Loucy (cell line): Measurements from ENCODE around the gene AGO3.

Experiments
- H2AFZ ChIP-seq: fragments of 200-600 bp; sonication (generic); 2 replicates; pipeline ENCODE4 v1.6.0; 2016; ENCODE audit warnings: antibody characterized with exemption, mild to moderate bottlenecking, low read length, moderate library complexity
- H3F3A ChIP-seq: fragments of 200-600 bp; 2 replicates; pipeline ENCODE4 v1.6.0; 2016; ENCODE audit warnings: antibody characterized with exemption, low read depth, mild to moderate bottlenecking
- H3K27me3 ChIP-seq: fragments of 200-600 bp; sonication (generic); 2 replicates; pipeline ENCODE4 v1.6.1; 2014; ENCODE audit warnings: low read length, mild to moderate bottlenecking; ENCODE audit not compliant: insufficient read depth, poor library complexity, severe bottlenecking
- H3K36me3 ChIP-seq: fragments of 200-600 bp; sonication (generic); 2 replicates; pipeline ENCODE4 v1.6.1; 2016; ENCODE audit warnings: low read length; ENCODE audit not compliant: insufficient read depth
- H3K4me1 ChIP-seq: fragments of 200-600 bp; sonication (generic); 2 replicates; pipeline ENCODE4 v1.5.1; 2014; ENCODE audit warnings: low read length, mild to moderate bottlenecking; ENCODE audit not compliant: insufficient read depth, poor library complexity, severe bottlenecking
- H3K4me2 ChIP-seq: fragments of 200-600 bp; sonication (generic); 2 replicates; pipeline ENCODE4 v1.6.0; 2014; ENCODE audit warnings: antibody characterized with exemption, low read length, low read depth, mild to moderate bottlenecking; ENCODE audit not compliant: poor library complexity, severe bottlenecking
- H3K4me3 ChIP-seq: fragments of 200-600 bp; sonication (generic); 2 replicates; pipeline ENCODE4 v1.5.1; 2014; ENCODE audit warnings: low read length, mild to moderate bottlenecking, mixed read lengths; ENCODE audit not compliant: poor library complexity, severe bottlenecking
- H3K79me2 ChIP-seq: fragments of 200-600 bp; sonication (generic); 2 replicates; pipeline ENCODE4 v1.6.1; 2014; ENCODE audit warnings: low read length; ENCODE audit not compliant: insufficient read depth
- H3K9ac ChIP-seq: fragments of 200-600 bp; sonication (generic); 2 replicates; pipeline ENCODE4 v1.6.0; 2014; ENCODE audit warnings: mild to moderate bottlenecking, low read depth, low read length, moderate library complexity; ENCODE audit not compliant: poor library complexity, severe bottlenecking
- H3K9me2 ChIP-seq: fragments of 200-600 bp; sonication (generic); replicated peaks from 2 replicates; pipeline ENCODE4 v1.6.1; 2016; ENCODE audit warnings: low read depth, low read length, mixed read lengths
- H3K9me3 ChIP-seq: fragments of 200-600 bp; sonication (generic); 2 replicates; pipeline ENCODE4 v1.6.1; 2014; ENCODE audit warnings: mild to moderate bottlenecking, antibody characterized with exemption, low read length, low read depth; ENCODE audit not compliant: insufficient read depth
- H4K20me1 ChIP-seq: fragments of 200-600 bp; sonication (generic); 2 replicates; pipeline ENCODE4 v1.6.0; 2014; ENCODE audit warnings: antibody characterized with exemption, low read length, mild to moderate bottlenecking; ENCODE audit not compliant: insufficient read depth, poor library complexity, severe bottlenecking
- EZH2phosphoT487 ChIP-seq: fragments of 200-600 bp; IDR thresholded peaks from 2 replicates; pipeline ENCODE4 v1.6.1; 2018; ENCODE audit warnings: antibody characterized with exemption, mild to moderate bottlenecking, moderate library complexity, borderline replicate concordance
- TF ChIP-seq, protein P1 (sequence below): fragments of 200-600 bp; sonication (generic); conservative IDR thresholded peaks from 2 replicates; pipeline ENCODE4 v1.5.1; 2014; ENCODE audit warnings: mild to moderate bottlenecking, antibody characterized with exemption, low read length

AGO3 gene

DNA sequence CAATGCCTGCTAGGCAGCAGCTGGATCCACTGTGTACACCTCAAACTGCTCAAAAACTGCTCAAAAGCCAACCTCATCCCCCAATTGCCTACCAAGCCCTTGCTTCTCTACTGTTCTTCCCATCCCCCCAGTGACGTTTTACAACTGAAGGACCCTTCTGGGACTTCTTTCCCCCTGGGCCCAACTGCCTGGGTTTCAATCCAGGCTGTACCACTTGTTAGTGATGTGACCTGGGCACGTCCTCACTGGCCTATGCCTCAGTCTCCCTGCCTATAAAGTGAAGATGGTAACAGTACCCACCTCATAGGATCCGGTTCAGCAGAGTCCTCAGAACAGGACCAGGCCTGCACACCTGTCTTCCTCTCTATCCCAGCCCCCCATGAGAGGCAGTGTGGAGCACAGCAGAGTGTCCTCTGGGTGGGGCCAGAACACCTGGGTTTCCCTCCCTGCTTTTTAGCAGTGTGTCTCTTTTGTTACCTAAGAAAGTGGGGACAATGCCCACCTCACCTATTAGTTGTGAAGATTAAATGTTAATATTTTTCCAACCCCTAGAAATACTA is 151.1 kb downstream of the AGO3 start:
- Histone ChIP-seq H3K9ac (no peak overlapping the region), H3K4me1 (no peaks in the 10 kb centered on the region), H3K9me2 (no peaks in the 10 kb centered on the region), H3K27me3 (no peaks in the 10 kb centered on the region), H2AFZ (no peak overlapping the region), H3K9me3 (no peaks in the 10 kb centered on the region), H3K4me3 (no peak overlapping the region), H3K4me2 (no peak overlapping the region), H4K20me1 (no peaks in the 10 kb centered on the region), H3K36me3 (no peaks in the 10 kb centered on the region), H3K79me2 (no peaks in the 10 kb centered on the region), H3F3A (no peaks in the 10 kb centered on the region)
- TF ChIP-seq, protein P1, sequence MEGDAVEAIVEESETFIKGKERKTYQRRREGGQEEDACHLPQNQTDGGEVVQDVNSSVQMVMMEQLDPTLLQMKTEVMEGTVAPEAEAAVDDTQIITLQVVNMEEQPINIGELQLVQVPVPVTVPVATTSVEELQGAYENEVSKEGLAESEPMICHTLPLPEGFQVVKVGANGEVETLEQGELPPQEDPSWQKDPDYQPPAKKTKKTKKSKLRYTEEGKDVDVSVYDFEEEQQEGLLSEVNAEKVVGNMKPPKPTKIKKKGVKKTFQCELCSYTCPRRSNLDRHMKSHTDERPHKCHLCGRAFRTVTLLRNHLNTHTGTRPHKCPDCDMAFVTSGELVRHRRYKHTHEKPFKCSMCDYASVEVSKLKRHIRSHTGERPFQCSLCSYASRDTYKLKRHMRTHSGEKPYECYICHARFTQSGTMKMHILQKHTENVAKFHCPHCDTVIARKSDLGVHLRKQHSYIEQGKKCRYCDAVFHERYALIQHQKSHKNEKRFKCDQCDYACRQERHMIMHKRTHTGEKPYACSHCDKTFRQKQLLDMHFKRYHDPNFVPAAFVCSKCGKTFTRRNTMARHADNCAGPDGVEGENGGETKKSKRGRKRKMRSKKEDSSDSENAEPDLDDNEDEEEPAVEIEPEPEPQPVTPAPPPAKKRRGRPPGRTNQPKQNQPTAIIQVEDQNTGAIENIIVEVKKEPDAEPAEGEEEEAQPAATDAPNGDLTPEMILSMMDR = no peak

DNA sequence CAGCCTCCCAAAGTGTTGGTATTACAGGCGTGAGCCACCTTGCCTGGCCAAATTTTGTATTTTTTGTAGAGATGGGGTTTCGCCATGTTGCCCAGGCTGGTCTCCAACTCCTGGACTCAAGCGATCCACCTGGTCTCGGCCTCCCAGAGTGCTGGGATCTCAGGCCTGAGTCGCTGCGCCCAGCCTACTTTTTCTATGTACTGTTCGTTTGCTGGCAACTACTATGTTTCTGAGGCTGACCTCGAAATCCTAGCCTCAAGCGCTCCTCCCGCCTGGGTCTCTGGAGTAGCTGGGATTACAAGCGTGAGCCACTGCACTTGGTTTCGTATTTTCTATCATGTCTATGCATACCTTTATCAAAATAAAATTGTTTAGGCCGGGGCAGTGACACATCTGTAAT is 152.3 kb downstream of the AGO3 start:
- H3K4me2 ChIP-seq = no peak overlapping the region
- no peak overlapping the region for H3K9ac ChIP-seq
- H3K4me3 ChIP-seq = no peak overlapping the region

DNA sequence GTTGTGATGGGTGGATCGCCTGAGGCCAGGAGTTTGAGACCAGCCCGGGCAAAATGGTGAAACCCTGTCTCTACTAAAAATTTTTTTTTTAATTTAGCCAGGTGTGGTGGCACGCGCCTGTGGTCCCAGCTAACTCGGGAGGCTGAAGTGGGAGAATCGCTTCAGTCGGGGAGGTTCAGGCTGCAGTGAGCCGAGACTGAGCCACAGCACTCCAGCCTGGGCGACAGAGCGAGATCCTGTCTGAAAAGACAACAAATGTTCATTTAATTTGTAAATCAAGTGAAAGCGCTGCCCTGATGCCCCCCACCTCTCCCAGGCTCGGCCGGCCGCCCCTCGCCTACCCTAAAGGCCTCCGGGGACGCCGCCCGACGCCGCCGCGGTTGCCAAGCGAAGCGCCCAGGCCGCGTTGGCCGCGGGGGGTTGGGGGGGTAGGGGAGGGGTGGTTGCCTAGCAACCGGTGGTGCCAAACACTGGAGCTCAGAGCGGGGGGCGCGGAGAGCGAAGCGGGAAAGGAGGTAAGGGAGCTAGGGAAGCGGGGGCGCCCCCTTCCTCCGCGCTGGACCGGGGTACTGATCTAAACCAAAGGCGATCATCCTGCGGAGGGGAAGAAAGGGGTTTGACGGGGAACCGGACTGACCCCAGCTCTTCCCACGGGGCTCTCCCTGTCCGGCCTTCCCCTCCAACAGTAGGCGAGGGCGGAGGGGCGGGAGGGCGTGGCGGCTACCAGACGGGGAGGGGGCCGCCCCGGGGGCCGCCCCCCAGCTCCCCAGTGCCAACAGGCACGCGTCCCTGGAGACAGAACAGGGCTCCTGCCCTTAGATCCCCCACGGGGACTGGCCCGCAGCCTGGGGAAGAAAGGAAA is 153.0 kb downstream of the AGO3 start, which contains the start of gene TEKT2:
TSS of gene TEKT2 (plus strand) at position 460 of the 862 bp plus-strand sequence. CDS start 828 bp downstream, outside the sequence.
- no peak within 1 kb of the TSS for H3K4me2 ChIP-seq
- H3K9me3 ChIP-seq = no peaks in the 10 kb centered on the region
- no peaks in the 10 kb centered on the region for H3K36me3 ChIP-seq
- no peaks in the 10 kb centered on the region for H3K27me3 ChIP-seq
- H3K9ac ChIP-seq = no peak within 1 kb of the TSS
- H4K20me1 ChIP-seq = no peaks in the 10 kb centered on the region
- TF ChIP-seq EZH2phosphoT487 = no peak
- TF ChIP-seq, protein P1 = no peak
- H2AFZ ChIP-seq = no peak within 1 kb of the TSS
- peaks cover 1% of the 10 kb centered on the region; the same call in 1 of the 2 replicates for H3K79me2 ChIP-seq
- no peaks in the 10 kb centered on the region for H3F3A ChIP-seq
- no peak within 1 kb of the TSS for H3K4me3 ChIP-seq
- peaks cover 4% of the 10 kb centered on the region for H3K4me1 ChIP-seq
- H3K9me2 ChIP-seq = no peaks in the 10 kb centered on the region

More for the DNA sequence above, 152.3 kb downstream of the AGO3 start:
- TF ChIP-seq, protein P1 = no peak
- TF ChIP-seq EZH2phosphoT487 = no peak
- no peaks in the 10 kb centered on the region for H3K36me3 ChIP-seq
- no peaks in the 10 kb centered on the region for H3F3A ChIP-seq
- no peaks in the 10 kb centered on the region for H3K27me3 ChIP-seq
- peaks cover 1% of the 10 kb centered on the region for H3K4me1 ChIP-seq
- no peaks in the 10 kb centered on the region for H3K79me2 ChIP-seq
- H2AFZ ChIP-seq = no peak overlapping the region
- no peaks in the 10 kb centered on the region for H3K9me3 ChIP-seq
- H4K20me1 ChIP-seq = no peaks in the 10 kb centered on the region
- H3K9me2 ChIP-seq = no peaks in the 10 kb centered on the region
